Thoracic aorta (tissue), 2 donors: ENCODE results near the gene SWSAP1. TPM values are rescaled to one million over a fixed set of nuclear protein-coding genes. Genes with fewer than 3 reads are reported as not detected.

ENCODE experiments used
- ATAC-seq: fragments of 150-250 bp; one replicate; pipeline ENCODE4 v1.8.0; 2017; ENCODE audit warnings: low read depth; ENCODE audit not compliant: insufficient number of reproducible peaks, low FRiP score
- DNase-seq: peaks from one replicate; pipeline ENCODE4 v3.0.0-alpha.2; 2020; ENCODE audit warnings: low spot score
- H3K27ac ChIP-seq, 2 donors: fragments of 200-600 bp; sonication (generic); 1 replicate in 1 of 2; 2 replicates in 1 of 2; pipeline ENCODE4 v1.5.1; 2016; ENCODE audit warnings: mild to moderate bottlenecking in 2 of 2, moderate library complexity in 2 of 2
- H3K27me3 ChIP-seq: fragments of 200-600 bp; sonication (generic); replicated peaks from 2 replicates; pipeline ENCODE4 v1.6.0; 2016; ENCODE audit warnings: mild to moderate bottlenecking; ENCODE audit not compliant: insufficient read depth
- H3K36me3 ChIP-seq: fragments of 200-600 bp; sonication (generic); one replicate; pipeline ENCODE4 v1.5.1; 2016
- H3K4me1 ChIP-seq, 2 donors: fragments of 200-600 bp; sonication (generic); 1 replicate in 1 of 2; 2 replicates in 1 of 2; pipeline versions ENCODE4 v1.5.1 to v1.6.0; 2016; ENCODE audit warnings: low read depth in 2 of 2, mild to moderate bottlenecking in 1 of 2; ENCODE audit not compliant: control insufficient read depth in 1 of 2
- H3K4me3 ChIP-seq: fragments of 200-600 bp; sonication (generic); 2 replicates; pipeline ENCODE4 v1.5.1; 2016; ENCODE audit warnings: mild to moderate bottlenecking
- H3K9me3 ChIP-seq: fragments of 200-600 bp; sonication (generic); 2 replicates; pipeline ENCODE4 v1.5.1; 2016
- total RNA-seq, 2 donors: library from RNA; depleted of rRNA; stranded (reverse); fragments of >200 nt; gene quantifications; one replicate each; pipeline versions ENCODE4 v1.1.0 to v1.2.3, GENCODE V29; 2016
- TF ChIP-seq, protein P1 (sequence below): fragments of 200-600 bp; sonication (generic); IDR thresholded peaks from one replicate; pipeline ENCODE4 v1.5.1; 2019; ENCODE audit warnings: antibody characterized with exemption

The SWSAP1 gene
- total RNA-seq, 2 donors from 2014 or later: 1.2 to 1.5 TPM

DNA sequence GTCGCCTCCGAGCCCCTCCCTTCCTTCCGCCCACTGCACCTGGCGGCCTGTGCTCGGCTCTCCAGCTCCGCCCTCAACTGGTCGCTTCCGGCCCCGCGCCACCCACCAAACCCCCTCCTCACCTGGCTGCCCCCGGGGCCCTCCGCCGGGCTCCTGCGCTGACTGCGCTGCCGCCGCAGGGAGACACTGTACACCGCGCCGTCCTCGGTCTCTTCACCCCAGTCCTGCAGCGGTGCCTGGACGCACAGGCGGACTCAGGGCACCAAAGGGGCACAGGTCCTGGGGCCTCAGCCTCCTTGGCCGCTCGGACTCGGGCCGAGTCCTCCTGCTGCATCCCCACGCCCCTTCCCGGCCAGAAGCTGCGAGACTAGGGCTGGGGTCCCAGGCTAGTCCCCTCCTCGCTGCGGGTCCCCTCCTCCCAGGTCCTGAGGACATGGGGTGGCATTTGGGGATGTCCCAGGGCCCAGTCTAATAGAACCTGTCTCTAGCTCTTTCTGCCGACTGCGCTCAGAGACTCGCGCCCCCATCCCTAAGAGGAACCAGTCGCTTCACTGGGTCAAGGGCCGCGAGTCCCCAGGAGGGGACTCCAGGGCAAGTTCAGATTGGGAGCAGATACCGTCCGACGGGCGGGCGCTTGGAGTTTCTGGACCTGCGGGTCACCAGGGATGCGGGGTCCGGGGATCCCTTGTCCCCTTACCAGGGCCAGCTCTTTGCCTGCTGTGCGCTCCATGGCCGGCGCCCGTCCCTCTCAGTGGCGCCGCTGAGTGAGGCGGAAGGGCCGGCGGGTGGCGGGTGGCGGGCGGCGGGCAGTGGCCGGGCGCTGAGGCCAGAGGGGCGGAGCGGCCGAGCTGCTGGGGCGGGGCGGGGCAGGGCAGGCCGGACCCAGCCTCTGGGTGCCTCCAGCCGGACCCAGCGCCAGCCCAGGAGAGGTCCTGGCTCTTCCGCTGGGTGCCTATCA lies 44.4 kb downstream of the SWSAP1 start, which contains the start of gene RGL3:
Gene RGL3, minus strand, starts transcription at position 766 of the 958 bp plus-strand sequence. Its CDS starts 36 bp downstream, at position 730.
- peaks cover 13% of the 10 kb centered on the region for H3K27me3 ChIP-seq
- DNase-seq: no peak
- peak within 1 kb of the TSS; percentile 74 for H3K4me3 ChIP-seq
- no peaks in the 10 kb centered on the region for H3K9me3 ChIP-seq
- H3K27ac ChIP-seq: peak within 1 kb of the TSS; percentile 38 to 52
- ATAC-seq: peak; percentile 33
- no peaks in the 10 kb centered on the region for H3K36me3 ChIP-seq
- H3K4me1 ChIP-seq: peaks cover 17 to 45% of the 10 kb centered on the region in 2 donors
- TF ChIP-seq, protein P1, sequence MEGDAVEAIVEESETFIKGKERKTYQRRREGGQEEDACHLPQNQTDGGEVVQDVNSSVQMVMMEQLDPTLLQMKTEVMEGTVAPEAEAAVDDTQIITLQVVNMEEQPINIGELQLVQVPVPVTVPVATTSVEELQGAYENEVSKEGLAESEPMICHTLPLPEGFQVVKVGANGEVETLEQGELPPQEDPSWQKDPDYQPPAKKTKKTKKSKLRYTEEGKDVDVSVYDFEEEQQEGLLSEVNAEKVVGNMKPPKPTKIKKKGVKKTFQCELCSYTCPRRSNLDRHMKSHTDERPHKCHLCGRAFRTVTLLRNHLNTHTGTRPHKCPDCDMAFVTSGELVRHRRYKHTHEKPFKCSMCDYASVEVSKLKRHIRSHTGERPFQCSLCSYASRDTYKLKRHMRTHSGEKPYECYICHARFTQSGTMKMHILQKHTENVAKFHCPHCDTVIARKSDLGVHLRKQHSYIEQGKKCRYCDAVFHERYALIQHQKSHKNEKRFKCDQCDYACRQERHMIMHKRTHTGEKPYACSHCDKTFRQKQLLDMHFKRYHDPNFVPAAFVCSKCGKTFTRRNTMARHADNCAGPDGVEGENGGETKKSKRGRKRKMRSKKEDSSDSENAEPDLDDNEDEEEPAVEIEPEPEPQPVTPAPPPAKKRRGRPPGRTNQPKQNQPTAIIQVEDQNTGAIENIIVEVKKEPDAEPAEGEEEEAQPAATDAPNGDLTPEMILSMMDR: no peak

GRCh38 chr19:11420429-11421370 lies 46.2 kb downstream of the SWSAP1 start:
- ATAC-seq (peak; percentile 12), DNase-seq (no peak)
- TF ChIP-seq, protein P1: no peak
- Histone ChIP-seq H3K27ac (peak overlapping the region; percentile 25 to 52), H3K36me3 (no peaks in the 10 kb centered on the region), H3K27me3 (peaks cover 13% of the 10 kb centered on the region), H3K4me1 (peaks cover 17 to 45% of the 10 kb centered on the region in 2 donors), H3K4me3 (peak overlapping the region; percentile 68), H3K9me3 (no peaks in the 10 kb centered on the region)

DNA sequence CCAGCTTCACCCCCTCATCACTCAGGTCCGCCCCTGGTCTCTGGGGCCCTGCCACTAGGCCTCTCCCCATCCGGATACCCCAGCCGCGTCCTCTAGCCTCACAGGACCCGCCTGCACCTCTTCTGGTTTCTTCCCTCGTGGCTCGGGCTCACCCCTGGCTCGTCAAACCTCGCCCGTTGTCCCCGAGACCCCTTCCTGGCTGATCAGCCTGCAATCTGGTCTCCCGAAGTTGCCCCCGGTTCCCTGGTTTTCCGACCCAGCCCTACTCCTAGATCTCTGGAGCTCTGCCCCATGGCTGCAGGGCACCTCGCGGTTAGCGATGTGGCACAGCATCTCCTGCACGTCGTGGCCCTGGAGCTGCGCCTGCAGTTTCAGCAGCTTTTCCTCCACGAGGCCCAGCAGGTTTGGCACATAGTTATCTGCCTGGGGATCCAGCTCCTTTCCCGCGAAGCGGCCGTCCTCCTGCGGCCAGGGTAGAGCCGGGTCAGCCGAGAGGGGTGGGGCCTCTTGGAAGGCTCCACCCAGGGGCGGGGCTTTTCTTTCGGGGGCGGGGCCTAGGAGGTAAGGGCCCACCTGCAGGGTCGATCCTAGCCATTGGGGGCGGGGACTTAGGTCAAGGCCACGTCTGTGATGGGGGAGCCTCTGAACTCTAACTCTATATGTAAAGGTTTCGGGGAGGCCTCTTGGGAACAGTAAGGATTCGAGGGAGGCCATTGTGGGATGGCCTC lies 47.1 kb downstream of the SWSAP1 start:
- Histone ChIP-seq H3K9me3 (no peaks in the 10 kb centered on the region), H3K4me1 (peaks cover 17 to 45% of the 10 kb centered on the region in 2 donors), H3K27ac (peak overlapping the region; percentile 25 to 52), H3K4me3 (peak overlapping the region; percentile 68), H3K36me3 (no peaks in the 10 kb centered on the region), H3K27me3 (peaks cover 13% of the 10 kb centered on the region)
- ATAC-seq (no peak), DNase-seq (no peak)
- TF ChIP-seq, protein P1: no peak

GRCh38 chr19:11422163-11423065 lies 47.9 kb downstream of the SWSAP1 start:
- no peaks in the 10 kb centered on the region for H3K9me3 ChIP-seq
- TF ChIP-seq, protein P1: no peak
- peak overlapping the region; percentile 68 for H3K4me3 ChIP-seq
- no peaks in the 10 kb centered on the region for H3K36me3 ChIP-seq
- peaks cover 13% of the 10 kb centered on the region for H3K27me3 ChIP-seq
- H3K4me1 ChIP-seq: peaks cover 17 to 45% of the 10 kb centered on the region in 2 donors
- DNase-seq: no peak
- ATAC-seq: peak; percentile 52
- peak overlapping the region in 1 of 2 donors; percentile 52 for H3K27ac ChIP-seq
